ENCODE results near the gene PAX5.

The PAX5 gene

DNA sequence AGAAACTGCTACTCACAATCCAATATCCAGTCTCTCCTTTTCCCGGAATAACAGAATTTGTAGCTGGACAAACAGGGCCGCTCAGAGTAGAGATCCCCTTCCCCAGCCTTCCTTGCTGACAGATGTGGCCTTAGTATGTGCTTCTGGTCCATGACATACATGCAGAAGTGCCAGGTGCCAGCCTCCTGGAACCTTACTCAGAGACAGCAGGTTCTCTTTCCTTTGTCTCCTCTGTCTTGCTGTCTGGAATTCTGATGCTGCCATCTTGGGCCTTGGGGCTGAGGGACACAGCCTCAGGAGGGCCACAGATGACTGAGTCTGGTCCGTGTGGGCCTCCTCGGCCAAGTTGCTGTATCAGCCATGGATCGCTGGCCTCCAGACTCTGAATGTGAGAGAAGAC lies 210.1 kb downstream of the PAX5 start:
- no peak for DNase-seq

GRCh38 chr9:36823466-36823865 lies 210.6 kb downstream of the PAX5 start:
- no peak for DNase-seq

DNA sequence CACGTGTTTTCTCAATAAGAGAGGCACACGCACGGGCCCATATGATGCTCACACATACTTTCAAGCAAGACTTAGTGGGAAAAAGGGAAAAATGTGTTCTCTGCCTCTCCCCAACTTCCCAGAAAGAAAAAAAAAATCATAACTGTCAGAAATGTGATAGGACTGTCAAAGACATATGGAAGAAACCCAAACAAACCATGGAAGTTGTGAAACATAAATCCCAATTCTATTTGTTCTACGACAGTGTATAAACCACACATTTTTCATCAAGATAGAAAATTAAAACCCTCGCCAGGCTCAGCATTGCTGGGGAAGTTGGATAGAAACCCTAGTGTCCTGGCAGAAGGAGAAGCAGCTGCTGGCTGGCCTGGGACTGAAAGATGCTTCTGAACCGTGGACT lies 211.9 kb downstream of the PAX5 start:
- no peak for DNase-seq

DNA sequence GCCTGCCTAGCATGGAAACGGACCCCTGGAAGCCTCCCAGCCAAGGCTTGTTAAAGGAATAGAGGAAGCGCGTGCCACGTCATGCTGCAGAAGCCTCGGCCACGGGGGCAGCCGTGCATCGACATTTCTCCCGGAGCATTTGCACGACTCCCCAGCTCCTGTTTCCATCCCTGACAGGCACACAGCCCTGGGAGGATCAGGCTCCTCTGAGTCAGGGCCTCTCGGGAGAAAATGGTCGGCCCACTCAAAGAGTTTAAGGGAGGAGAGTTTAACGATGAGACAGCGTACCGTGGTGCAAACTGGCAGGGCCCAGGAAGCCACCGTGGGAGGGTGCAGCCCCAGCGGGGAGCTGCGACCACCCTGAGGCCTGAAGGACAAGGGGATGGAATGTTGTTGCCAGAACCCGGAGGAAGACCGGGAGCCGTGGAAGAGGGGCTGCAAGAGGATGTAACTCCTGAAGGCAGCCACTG lies 213.6 kb downstream of the PAX5 start:
- no peak for DNase-seq

DNA sequence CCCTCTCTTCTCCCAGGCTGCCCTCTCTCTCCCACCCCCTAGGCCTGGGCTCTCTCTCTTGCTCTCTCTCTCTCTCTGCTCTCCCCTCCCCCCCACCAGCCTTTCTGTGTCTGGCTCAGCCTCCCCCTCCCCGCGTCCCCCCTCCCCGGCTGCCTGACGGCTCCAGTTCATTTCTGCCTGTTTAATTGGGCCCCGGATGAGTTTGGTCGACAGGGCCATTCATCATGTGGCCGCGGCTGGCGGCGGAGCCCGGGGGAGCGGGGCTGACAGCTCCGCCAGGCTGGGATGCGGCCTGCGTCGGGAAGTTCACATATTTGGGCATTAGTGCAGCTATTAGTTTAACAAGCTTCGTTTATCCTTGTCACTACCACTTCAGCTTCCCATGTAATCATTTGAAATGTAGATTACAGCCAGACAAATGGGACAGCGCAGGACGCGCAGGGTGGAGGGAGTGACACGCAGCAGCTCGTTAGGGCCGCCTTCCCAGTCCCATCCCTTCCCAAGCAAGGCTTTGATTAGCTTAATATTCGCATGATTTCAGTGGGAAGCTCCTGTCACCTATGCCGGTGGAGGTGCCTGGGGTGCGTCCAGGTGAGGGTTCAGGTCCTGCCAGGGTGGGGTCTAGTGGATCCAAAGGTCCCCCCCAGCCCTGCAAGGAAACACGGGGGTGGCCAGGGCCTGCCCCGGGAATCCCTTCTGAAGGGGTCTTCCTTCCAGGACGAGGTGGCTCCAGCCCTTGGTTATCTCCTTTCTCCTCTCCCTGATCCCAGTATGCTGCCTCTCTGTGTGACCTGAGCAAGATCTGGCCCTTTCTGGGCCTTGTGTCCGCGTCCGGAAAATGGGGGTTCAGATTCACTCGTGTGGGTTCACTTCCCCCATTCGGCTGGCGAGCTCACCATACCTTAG lies 214.8 kb downstream of the PAX5 start:
- DNase-seq, result no peak

GRCh38 chr9:36818242-36818938 lies 215.7 kb downstream of the PAX5 start:
- no peak for DNase-seq

DNA sequence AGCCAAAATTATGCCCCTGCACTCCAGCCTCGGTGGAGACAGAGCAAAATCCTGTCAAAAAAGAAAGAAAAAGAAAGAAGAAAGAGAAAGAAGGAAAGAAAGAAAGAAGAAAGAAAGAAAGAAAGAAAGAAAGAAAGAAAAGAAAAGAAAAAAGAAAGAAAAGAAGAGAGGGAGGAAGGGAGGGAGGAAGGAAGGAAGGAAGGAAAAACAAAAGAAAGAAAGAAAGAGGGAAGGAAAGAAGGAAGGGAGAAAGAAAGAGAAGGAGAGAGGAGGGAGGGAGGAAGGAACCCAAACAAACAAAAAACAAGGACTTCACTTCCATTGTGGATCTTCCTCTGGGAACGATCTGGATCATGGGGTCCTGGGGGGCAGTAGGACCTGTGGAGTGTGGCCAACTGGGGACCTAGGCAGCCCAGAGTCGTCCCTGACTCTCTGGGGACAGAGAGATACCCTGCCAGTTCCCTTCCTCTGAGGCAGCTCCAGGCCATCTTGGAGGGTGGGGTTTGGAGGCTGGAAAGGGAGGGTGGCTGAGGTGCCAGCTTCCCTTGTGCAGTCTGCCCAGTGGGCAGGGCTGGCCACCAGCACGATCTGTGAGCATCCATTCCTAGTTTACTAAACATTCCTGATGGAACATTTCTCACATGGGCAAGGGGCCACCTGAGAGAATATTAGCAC lies 216.8 kb downstream of the PAX5 start:
- no peak for DNase-seq

DNA sequence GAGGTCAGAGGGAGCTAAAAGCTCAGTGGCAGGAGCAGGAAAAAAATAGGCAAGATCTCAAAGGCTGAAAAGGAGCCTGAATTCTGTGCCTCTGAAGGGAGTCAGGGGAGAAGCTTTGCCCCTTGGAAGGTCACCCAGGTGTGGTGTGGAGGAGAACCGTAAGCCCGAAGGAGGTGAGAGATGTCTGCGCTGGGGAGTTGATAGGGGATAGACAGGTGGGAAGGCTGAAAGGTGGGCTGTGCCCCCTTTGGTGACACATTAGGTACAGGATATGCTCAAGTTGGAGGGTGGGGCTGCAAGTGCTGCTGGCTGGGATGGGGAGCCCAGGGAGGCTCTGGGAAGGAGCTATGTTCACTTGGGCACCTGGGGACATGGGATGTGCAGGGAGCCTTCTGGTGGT lies 217.7 kb downstream of the PAX5 start:
- no peak for DNase-seq

DNA sequence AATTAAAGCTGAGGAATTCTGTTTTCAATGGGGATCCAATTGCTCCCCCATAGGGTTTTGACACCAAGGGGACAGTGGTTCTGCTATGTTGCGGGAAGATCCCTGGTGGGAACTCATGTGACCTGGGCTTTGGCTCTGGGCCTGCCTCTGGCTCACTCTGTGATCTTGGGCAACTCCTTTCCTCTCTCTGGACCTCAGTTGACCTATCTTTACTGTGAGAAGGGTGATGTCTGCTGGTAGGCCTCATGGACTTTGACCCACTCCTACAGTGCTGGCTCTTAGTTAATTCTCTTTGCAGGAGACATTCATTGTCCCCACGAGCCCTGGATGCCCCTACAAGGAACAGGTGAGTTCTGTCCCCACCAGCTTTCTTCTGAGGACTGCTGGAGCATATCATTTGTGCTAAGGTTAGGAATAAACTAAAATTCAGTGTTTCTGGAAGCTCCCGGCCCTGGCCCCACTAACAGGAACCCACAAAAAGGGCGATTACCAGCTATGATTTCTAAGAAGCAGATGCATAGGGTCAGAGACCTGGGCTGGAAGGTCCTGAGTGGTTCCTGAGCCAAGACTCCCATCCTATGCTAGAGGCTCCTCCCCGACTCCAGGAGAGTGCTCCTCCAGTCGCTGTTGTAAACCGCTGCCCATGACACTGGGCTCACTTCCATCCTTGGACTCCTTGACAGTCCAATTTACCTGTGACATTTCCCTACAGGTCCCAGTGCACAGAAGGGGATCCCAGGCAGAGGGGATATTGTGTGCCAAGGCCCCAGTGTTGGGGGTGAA lies 218.3 kb downstream of the PAX5 start:
- no peak for DNase-seq

GRCh38 chr9:36815023-36815422 lies 219.0 kb downstream of the PAX5 start:
- no peak for DNase-seq

- DNase-seq, result no peak
Measured at GRCh38 chr9:36813154-36813553, 220.9 kb downstream of the PAX5 start.

- DNase-seq, result no peak
Measured at GRCh38 chr9:36812556-36812955, 221.5 kb downstream of the PAX5 start.

GRCh38 chr9:36808251-36808650 lies 225.8 kb downstream of the PAX5 start:
- no peak for DNase-seq

- no peak for DNase-seq
Measured at GRCh38 chr9:36803961-36804360, 230.1 kb downstream of the PAX5 start.

GRCh38 chr9:36802201-36802920 lies 231.7 kb downstream of the PAX5 start:
- peak; percentile 70 for DNase-seq

DNA sequence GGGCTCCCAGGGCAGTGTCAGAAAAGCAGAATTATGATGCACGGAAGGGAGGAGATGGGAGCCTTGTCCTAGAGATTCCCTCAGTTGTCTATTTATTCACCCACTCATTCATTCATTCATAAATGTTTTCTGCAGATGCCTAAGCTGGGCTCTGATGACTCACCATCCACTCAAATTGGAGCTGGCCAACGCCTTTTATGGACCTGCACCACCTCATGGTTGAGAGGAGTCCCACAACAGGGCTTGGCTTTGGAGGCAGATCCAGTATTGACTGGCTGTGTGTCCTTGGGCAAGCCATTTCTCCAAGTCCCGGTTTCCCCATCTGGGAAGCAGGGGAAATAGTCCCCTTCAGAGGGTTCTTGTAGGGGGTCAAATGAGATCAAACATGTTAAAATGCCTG lies 233.6 kb downstream of the PAX5 start:
- DNase-seq, result no peak

DNA sequence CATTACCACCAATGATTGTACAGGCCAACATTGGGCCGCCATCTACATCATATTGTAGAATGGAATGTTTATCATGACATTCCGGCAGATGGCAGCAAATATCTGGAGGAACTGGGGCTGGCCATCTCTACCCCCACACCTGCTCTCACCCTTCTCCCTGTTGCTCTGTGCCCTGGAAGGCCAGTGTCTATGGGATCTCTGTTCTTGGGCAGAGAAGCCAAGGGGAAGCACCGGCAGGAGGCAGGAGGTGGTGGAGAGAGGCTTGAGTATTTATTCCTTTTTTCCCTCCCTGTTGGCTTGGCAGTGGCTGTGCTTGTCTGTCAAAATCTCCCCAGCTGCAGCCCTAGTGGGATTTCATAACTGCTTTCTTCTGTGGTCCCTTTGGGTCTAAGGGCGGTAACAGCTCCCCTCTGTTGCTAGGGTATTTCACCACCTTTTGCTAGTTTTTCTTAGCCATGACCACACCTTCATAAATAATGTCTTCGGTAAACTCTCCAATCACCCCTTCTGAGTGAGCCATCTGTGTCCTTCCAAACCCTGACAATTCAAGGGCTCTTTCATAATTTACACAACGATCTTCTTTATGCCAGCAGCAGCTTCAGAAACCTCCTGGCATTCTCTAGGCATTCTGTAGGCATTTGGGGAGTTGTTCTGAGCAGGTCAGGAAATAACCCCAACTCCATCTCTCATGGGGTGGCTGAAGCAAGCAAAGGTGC lies 235.6 kb downstream of the PAX5 start:
- DNase-seq, result peak; percentile 77

- no peak for DNase-seq
Measured at GRCh38 chr9:36797471-36798220, 236.4 kb downstream of the PAX5 start.

DNA sequence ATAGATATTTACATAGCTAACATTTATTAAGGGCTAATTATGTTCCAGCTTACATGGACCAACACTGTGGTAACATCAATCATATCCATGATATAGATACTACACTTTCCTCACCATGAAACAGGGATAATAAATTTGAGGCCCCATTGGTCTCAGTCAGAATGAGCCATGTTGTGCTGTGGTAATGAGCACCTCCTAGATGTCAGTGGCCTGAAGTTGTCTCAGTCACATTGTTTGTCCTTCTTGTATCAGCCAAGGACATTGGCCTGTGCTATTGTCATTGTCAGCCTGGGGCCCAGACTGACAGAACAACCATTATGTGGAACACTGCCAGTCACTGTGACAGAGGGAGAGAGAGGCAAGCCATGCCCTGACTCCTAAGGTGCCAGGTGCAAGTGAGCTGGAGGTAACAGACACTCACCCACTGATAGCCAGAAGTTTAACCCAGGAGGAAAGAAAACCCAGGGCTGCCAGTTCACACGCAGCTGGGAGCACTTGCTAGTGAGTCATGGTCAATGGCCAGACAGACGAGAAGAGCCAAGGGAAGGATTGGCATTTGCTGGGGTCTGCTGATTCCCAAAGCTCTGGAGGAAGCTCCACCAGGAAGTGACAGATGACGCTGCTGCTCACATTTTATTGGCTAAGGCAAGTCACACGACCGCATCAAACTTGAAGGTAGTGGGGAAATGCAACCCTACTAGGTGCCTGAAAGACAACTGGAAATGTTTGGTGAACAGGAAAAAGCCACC lies 237.2 kb downstream of the PAX5 start:
- DNase-seq, result no peak

GRCh38 chr9:36794461-36794860 lies 239.6 kb downstream of the PAX5 start:
- no peak for DNase-seq

Data from NCI-H1092 (cell line).